Measurements from ENCODE around the gene LINC00305.

LINC00305 gene

DNA sequence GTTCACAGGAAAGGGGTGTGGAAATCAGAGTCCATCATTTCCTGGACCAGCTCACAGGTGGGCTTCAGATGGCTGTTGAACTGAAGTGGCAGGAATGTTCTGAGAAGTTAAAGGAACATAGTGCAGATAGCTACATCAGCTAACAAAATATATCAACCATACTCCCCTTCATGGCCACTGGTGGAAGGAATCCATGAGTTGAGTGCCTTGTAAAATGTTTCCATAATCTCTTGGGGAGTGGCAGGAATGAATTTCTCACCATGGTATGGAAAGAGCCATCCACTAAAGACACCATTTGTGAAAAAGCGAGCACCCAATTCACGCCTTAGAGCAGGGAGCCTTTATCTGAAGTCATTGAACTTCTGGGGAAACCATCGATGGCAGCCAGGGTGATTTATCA, at the start of gene LINC00305:
Gene LINC00305, minus strand, starts transcription at position 101 of the 400 bp plus-strand sequence.
- no peak for DNase-seq (ENCODE audit: low read depth)

DNA sequence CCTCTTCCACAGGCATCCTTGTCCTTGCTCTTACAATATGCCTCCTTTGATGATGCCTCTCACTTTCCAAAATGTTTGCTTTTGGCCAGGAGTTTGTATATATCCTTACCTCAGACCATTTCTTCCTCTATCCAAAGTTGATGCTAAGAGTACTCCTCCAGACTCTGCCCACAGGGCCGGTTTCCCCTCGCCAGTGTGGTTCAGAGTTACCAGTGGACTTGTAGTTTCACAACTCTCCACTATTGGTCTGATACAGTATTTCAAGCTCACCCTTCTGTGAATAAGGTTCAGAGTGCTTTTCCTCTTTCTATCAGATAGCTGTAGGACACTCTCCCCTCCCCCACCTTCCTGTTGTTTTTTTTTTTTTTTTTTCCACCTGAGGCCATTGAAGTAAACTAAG, 42.2 kb upstream of the LINC00305 start:
- DNase-seq (ENCODE audit: low read depth), result no peak

DNA sequence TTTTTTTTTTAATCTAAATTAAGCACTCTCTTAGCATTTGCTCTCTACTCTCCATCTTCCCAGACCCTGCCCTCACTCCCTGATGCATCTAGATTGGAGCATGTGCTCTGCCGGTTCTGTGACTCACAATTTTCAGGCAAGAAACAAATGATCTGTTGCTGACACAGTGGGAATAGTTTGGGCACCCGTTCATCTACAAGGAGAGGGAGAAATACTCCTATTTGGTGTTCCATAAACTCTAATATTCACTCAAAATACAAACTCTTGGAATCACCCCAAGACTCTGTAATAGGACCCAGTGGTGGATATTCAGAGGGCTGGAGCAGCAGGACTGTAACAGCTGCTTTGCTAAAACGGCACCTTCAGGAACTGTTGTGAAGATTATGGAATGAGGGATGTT, 37.1 kb upstream of the LINC00305 start:
- DNase-seq (ENCODE audit: low read depth), result no peak

DNA sequence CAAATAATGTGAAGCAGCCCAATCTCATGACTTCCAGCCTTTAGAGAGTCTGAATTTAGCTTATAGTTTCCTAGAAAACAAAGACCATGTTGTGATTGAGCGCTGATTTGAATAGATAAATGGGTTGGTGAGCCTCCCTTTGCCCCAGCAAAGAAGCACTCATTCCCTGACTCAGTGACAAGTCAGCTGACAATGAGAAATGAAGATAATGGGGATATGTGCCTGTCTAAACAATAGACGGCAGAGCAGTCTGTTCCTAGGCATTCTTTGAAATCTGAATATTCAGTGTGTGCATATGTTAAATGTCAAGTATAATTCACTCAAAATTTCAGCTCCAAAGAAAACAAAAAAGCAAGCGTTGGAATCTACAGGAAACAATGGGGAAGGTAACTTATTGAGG, 34.8 kb upstream of the LINC00305 start:
- DNase-seq (ENCODE audit: low read depth), result no peak

DNA sequence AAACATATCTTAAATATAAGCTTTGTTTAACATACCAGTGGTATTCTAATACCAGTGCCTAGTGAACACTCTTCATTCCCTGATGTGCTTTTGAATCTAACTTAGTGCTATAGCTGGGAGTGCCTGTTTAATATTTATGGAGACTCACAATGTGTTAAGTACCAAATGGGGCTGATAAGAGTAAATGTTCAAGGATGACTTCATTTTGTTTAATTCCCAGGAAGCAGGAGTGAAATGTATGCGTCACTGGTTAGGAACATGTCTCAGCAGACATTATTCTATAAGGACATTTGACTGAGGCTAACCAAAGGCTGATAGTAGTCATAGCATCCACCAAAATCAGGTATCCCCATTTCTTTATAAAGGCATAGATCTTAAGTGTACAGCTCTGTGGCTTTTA, 31.7 kb upstream of the LINC00305 start:
- no peak for DNase-seq (ENCODE audit: low read depth)

DNA sequence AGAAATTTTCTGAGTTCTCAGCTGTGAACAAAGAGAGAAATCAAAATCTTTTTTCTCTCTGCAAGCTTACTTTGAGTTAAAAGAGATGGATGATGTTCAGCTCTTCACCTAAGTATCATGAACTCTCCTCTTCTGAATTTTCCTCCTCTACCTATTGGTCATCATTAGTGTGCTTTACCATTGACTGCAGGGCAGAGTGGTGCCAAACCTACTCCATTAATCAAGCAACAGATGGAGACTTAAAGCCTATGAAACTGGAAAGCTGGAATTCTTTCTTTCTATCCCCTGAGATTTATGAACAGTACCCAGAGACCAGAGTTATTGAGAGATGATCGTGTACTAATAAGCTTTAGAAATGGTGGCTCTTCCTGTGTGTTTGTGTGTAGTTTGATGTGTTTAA, 31.3 kb upstream of the LINC00305 start:
- DNase-seq (ENCODE audit: low read depth), result no peak

DNA sequence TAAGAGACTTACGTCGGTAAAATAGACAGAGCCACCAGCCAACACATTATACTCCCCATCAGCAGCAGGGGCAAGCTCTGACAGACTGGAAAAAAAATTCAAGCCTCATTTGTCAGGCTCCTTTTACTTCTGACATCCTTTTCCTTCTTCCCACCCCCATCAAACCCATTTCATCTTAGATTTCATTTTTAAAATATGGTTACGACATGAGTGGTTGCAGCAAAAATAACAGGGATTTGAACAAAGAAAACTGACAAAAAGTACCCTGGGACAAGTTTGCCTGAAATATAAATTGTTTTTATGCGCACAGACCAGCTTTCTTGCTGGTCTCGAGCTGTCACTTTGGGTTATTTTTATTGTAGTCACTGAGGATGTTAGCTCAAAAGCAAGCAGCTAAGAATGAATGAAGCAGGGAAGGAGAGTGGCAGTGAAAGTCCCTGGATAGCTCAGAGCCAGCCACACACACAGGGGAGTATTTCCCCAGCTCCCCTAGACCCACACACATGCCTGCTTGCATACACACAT, 30.7 kb upstream of the LINC00305 start:
- DNase-seq (ENCODE audit: low read depth), result no peak

DNA sequence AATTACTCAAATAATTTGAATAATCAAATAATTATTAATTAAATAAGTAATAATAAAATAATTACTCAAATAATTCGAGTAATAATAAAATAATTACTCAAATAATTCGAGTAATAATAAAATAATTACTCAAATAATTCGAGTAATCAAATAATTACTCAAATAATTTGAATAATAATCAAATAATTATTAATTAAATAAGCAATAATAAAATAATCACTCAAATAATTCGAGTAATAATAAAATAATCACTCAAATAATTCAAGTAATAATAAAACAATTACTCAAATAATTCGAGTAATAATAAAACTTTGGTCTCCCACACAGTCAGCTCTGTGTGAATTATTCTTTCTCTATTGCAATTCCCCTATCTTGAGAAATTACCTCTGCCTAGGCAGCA, 30.0 kb upstream of the LINC00305 start:
- no peak for DNase-seq (ENCODE audit: low read depth)

DNA sequence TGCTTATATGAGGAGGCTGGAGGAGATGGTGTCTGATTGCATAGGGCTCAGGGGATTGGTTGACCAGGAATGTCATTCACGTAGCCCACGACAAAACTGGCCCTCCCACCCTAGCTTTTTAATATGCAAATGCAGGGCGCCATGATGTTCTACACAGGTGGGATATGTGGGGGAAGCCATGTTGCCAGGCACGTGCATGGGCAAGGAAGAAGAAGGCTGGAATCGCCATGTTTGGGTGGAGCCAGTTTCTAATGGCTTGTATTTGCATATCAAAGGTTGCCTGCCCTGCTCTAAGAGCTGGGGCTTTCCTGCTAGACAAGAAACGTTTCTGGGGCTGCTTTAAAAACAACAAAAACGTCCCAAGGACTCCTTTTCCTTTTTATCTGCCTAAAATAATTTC, 26.5 kb upstream of the LINC00305 start:
- DNase-seq (ENCODE audit: low read depth), result no peak

DNA sequence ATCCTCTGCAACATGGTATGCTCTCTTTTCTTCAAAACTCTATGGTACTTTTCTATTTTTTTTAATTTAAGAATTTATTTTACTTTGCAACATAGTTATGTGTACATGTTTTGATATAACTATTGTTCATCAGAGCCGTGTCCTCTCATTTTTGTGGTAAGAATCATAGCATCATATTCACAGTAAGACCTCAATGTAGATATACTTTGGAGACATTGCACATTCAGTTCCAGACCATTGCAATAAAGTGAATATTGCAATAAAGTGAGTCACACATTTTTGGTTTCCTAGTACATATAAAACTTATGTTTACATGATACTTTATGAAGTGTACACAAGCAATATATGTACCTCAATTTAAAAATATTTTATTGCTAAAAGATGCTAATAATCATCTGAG, 22.7 kb upstream of the LINC00305 start:
- DNase-seq (ENCODE audit: low read depth), result no peak

DNA sequence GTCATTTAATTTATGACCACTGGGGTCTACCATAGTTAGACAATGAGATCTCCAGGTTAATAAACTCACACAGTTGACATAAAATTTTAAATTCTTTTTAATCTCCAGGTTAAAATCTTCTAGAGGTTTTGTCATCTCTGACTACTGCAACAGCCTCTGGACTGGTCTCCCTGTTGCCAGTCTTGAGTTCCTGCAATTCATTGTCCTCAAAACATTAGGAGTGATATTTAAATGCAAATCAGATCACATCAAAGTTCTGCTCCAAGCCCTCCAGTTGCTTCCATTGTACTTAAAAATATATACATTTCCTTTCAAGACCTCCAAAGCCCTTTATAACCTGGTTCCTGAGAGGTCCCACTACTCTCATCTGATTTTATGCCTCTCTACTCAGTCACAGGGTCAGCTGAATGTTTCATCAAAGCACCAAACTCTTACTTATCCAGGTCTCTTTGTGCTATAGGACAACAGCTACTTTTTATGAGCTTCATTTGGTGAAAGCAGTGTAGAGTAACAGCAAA, 18.6 kb upstream of the LINC00305 start:
- DNase-seq (ENCODE audit: low read depth), result no peak

DNA sequence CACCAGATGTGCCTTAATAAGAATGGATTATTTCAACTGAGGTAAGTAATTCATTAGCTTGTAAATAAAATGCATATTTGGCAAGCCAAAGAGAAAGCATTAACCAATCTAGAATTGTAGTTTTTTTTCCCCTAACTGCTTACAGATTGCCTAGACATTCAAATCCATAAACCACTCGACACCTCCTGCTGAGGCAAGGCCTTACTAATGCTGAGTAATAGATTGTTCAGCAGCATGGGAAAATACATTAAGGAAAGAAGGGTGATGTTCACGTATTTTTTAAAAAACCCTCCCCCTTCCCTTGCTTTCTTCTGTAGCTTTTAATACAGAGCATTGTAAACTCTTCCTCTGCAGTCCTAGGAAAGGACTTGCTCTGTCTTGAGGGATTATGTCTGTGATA, 17.0 kb upstream of the LINC00305 start:
- DNase-seq (ENCODE audit: low read depth), result no peak

DNA sequence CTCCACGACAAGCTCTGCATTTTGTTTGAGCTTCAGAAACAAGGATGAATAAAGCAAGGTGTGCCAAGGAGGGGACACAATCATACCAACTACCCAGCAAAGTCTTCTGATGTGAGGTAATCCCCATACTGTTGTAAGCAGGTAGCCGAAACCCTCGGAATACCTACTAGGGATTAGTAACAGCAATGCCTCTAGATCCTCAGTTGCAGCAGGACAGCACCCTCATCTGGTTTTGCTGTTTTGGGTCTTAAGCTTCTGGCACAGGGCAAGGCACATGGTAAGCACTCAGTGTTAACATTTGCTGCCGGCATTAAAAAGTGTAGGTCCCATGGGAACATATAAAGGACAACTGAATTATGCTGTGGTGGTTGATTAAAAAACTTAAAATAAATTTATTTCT, 16.0 kb upstream of the LINC00305 start:
- DNase-seq (ENCODE audit: low read depth), result no peak

DNA sequence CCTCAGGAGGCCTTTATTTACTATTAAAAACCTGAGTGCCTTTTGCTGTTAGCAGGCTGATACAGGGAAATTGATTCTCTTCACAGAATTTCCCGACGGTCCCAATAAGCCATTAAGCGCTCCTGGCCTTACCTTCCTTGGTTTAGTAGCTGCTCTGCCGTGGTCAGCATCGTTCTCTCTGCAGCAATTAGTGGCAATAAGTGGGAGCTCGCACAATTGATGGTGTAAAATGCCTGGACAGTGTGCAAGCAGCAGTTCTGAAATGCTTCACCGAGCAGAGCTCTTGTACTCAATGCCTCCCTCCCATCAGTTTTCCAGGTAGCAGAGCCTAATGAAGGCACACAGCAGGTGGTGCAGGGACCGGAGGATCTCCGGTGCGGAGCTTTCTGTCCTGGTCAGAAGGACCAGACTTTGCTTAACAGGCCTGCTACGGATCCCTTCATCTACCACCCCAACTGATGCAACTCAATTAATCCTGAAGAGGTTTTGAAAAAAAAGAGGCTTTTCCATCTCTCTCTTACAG, 1.1 kb upstream of the LINC00305 start:
- no peak for DNase-seq (ENCODE audit: low read depth)

DNA sequence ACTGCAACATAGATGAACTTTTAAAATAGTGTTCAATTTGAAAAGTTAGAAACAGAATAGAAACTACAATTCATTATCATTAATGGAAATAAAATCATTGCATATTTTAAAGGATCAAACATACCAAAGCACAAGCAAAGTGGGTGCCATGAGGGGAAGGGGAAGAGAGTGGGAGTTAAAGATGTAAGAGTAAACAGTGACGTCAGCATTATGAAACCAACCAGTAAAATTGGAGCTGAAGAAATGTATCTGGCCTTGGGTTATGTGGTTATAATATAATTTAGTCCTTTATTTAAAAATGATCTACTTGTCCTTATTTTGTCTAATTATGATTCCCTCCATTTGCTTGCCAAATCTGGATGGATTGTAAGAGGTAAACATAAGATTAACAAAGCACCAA, 6.0 kb downstream of the LINC00305 start:
- DNase-seq (ENCODE audit: low read depth), result no peak

DNA sequence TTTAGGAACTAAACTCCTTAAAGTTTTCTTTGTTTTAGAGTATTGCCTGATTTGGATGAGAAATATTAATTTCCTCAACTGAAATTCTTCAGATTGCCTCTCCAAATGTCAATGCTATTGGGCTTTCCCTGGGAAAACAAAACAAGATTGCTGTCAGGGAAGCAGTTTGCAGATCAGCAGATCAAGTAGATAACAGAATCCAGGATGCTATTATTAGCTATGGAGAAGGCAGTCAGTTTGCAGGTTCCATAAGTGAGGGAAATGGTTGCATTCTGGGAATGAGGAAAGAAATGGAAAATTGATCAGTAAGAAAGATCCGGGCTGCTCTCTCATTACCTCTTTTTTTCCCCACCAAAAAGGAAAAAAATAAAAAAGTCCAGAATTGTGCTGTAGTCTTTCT, 11.0 kb downstream of the LINC00305 start:
- no peak for DNase-seq (ENCODE audit: low read depth)

DNA sequence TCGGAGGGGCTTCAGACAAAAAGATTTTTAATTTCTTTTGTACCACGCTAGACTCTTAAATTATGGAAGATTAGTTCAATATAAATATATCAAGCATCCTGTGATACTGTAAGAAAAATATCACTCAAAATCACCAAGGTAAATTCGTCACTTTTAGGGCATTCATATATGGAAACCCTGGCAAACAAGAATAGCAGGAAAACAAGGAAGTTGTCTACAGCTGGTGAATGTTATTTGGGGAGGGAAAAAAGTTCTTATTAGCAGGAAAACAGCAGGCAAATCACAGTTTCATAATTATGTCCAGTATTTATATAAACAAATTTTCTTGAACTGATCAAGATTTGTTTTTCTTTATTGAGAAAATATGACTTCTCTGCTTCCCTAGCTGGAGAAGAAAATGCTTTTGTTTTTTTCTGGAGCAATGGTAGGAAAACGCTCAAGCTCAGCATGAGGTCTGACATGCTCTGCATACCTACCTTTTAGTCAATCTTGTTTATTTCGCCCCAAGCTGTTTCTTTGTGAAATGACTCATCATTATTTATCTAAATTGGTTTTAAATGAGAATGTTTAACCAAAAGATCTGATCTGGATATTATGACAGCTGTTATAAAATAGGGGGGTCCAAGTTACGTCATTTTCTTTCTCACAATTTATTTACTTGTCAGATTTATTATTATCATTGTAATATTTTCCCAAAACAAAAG, 14.7 kb downstream of the LINC00305 start:
- no peak for DNase-seq (ENCODE audit: low read depth)

DNA sequence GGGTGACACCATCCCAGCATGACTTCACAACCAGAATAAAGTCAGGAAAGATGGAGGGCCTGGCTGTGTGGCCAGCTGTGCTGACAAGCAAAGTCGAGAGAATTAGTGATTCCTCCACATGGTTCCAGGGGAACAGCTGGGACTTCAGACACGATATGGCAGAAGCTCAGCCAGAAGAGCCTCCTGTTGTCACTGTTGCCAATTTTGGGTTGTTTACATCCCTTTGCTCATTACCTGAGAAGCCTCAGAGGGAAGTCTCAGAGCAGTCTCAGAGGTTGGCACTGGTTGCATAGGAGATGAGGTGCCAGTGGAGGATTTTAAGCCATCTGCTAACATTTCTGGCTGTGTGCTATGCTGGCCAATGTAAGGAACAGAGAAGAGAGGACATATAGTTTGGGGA, 16.0 kb downstream of the LINC00305 start:
- DNase-seq (ENCODE audit: low read depth), result no peak

DNA sequence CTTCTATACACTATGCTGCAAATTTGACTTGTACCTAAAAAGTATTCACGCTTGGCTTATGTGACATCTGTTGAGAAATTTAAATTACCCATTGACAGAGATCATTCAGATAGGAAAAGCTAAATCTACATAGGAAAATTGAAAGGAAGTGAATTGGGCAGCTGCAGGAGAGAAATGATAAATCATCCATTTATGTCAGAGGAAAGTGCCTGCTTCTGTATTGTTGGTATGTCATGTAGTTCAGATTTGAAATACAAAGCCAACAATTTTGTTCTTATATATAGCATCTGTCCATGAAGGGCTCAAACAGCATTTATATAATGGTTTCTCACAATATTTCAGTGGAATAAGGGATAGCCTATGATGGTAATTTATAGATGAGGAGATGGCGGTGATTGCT, 17.6 kb downstream of the LINC00305 start:
- DNase-seq (ENCODE audit: low read depth), result no peak

DNA sequence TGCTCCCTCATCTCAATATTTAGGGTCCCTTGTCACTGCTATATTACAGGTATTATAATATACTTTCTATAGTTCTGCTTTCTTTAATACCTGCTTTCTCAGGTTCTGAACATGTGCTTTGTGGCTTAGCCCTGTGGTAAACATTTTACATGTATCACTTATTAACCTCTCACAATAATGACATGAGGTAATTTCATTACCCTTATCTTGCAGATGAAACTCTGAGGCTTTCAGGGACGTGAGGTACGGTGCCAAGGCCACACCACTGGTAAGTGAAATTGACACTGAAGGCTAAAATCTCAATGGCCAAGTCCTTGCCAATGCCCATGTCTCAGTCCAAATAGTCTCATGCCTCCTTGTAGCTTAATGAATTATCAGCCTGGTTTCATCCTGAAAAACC, 21.7 kb downstream of the LINC00305 start:
- no peak for DNase-seq (ENCODE audit: low read depth)

DNA sequence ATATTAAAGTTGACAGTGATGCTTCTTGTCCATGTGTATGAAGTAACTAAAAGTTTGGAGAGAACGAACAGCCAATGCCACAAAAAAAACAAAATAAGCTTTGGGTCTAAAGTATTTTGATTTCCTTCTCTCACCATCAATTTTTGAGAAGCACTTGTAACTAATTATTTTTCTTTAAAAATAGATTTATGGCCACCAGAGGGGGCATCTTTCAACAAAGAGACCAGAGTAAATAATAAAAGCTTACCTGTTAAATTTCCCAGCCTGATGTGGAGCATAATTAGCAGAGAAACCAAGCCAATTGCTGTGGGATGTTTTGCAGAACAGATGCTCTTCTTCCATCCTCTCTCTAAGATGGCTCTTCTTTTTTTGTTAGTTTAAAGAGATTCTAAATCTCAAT, 29.0 kb downstream of the LINC00305 start:
- no peak for DNase-seq (ENCODE audit: low read depth)

DNA sequence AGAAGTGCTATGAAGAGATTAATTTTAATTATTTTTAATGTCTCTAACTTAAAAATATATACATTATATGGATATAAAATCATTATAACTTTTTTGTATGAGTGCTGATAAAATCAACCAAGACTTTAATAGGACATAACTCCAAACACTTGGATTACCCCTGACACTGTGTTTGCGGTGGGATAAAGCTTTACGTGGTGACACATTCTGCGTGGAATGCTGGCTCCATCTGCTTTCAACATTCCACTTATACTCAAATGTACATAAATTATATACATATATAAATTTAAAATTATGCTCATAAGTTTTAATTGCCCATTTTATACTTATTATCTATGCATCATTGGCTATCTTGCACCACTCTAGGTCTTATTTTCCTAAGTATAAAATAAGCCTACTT, 30.5 kb downstream of the LINC00305 start:
- DNase-seq (ENCODE audit: low read depth), result no peak

DNA sequence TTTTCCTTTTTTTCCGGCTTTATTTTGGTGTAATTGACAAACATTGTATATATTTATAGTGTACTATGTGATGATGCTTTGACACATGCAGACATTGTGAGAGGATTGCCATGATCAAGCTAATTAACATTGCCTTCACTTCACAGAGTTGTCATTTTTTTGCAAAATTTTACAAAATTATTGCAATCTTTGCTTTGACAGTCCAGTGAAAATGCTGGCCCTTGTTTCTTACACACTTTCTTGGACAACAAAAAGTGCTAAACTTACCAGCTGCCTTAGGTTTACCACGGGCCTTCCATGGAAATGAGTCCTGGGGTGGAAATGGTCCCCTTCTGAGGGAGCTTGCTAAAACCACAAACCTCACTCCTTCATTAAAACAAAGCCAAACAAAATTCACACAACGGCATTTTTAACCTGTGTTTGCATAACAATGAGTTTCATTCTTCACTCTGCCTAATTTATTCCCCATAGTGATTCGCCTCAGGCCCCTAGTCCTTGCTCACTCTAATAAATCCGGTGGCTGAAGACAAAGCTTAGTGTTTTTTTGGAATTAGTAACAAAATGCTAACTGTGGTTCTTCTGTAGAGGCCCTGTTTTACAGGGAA, 32.2 kb downstream of the LINC00305 start:
- no peak for DNase-seq (ENCODE audit: low read depth)

DNA sequence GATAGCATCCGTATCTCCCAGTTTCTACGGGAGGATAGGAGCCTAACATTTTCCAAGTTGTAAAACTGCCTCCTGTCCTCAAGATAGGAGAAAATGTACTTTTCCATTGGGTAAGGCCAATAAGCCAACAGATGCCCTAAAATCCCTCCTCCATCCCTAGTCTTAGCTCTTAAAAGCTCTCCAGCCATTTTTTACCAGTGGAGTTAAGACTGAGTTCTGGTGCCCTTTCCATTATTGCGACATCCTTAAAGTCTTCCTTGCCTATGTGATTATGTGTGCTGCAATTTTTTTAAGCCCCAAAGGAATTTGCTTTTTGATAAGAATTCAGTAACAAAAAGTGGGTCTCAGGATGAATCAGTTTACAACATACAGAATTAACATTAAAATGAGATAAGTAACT, 33.0 kb downstream of the LINC00305 start:
- no peak for DNase-seq (ENCODE audit: low read depth)
